Activated CD4-positive, alpha-beta T cell treated with anti-CD3 and anti-CD28 coated beads, Interleukin-2, amount 10 ng/mL, durations not matched to agents 24 days and 14 days (primary cell): ENCODE data around the gene NPTN. TPM values are rescaled to one million over a fixed set of nuclear protein-coding genes. Genes with fewer than 3 reads are reported as not detected.
"Not testable (repeated sequence)": the region's sequence is repeated elsewhere in the genome, so short reads cannot be mapped to it uniquely, and the experiment has no call there.

Experiments used
- DNase-seq: peaks from one replicate; pipeline ENCODE4 v3.0.0; 2022
- H3K27ac Mint-ChIP-seq: one replicate; pipeline ENCODE4 v1.8.0; 2022; ENCODE audit warnings: mild to moderate bottlenecking, mixed read lengths
- H3K27me3 Mint-ChIP-seq: one replicate; pipeline ENCODE4 v1.8.0; 2022; ENCODE audit warnings: mixed read lengths
- H3K36me3 Mint-ChIP-seq: one replicate; pipeline ENCODE4 v1.8.0; 2022; ENCODE audit warnings: low read depth, mild to moderate bottlenecking, mixed read lengths
- H3K4me1 Mint-ChIP-seq: one replicate; pipeline ENCODE4 v1.8.0; 2021; ENCODE audit warnings: mixed read lengths
- H3K4me3 Mint-ChIP-seq: one replicate; pipeline ENCODE4 v1.8.0; 2022; ENCODE audit warnings: mild to moderate bottlenecking, moderate library complexity, mixed read lengths
- H3K9me3 Mint-ChIP-seq: one replicate; pipeline ENCODE4 v1.8.0; 2021; ENCODE audit warnings: mixed read lengths
- intact Hi-C: fragments of 100-400 bp; cut with micrococcal nuclease; formaldehyde crosslinking; loops from one replicate; pipeline ENCODE4 v1.15.1; 2023
- total RNA-seq: library from RNA; stranded (reverse); gene quantifications from 2 replicates; pipeline ENCODE4 v1.2.3, GENCODE V29; 2022

Gene NPTN
- total RNA-seq, 1 donor from 2014 or later: 68.7 TPM

DNA sequence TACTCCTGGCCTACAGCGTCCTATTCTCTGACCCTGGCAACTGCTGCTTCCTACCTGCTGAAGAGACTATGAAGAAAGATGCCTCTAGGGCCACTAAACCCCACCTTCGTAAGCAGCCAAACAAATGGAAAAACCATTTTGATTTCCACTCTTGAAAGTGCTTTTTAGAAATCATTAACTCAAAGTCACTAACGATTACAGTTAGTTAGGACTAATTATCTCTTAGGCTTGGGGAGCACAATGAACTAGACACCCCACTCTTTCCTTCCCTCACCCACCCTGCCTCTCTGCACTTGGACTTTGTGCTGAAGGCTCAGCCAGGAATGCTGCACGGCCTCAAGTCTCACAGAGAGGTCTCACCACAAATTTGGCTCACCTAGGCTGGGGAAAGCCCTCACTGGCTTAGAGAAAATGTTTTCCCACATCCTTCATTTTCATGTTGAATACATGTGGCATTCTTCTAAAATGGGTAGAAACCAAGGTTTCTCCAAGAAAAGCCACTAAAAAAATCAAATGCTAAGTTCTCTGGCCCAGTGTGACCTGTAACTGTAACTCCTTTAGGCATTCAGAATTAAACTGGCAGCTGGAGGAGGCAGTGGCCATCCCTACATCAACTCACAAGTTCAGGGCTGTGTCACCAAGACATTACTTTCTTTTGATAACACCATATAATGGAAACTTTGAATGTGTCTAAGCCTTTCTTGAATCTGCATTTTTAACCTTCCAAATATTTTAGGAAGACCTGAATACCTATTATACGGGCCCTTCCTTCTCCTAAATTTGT, 47.1 kb downstream of the NPTN start:
- no peaks in the 10 kb centered on the region for H3K27me3 Mint-ChIP-seq
- H3K4me1 Mint-ChIP-seq: peaks cover 39% of the 10 kb centered on the region
- intact Hi-C loops: loop anchor here (2.0 to 5.0 kb wide), 2 partner anchors 15 to 46 kb away; partner anchors contain the start of gene NPTN
- no peaks in the 10 kb centered on the region for H3K9me3 Mint-ChIP-seq
- H3K36me3 Mint-ChIP-seq: peaks cover 57% of the 10 kb centered on the region
- H3K27ac Mint-ChIP-seq: peak overlapping the region; percentile 29
- no peak for DNase-seq
- H3K4me3 Mint-ChIP-seq: no peak overlapping the region

DNA sequence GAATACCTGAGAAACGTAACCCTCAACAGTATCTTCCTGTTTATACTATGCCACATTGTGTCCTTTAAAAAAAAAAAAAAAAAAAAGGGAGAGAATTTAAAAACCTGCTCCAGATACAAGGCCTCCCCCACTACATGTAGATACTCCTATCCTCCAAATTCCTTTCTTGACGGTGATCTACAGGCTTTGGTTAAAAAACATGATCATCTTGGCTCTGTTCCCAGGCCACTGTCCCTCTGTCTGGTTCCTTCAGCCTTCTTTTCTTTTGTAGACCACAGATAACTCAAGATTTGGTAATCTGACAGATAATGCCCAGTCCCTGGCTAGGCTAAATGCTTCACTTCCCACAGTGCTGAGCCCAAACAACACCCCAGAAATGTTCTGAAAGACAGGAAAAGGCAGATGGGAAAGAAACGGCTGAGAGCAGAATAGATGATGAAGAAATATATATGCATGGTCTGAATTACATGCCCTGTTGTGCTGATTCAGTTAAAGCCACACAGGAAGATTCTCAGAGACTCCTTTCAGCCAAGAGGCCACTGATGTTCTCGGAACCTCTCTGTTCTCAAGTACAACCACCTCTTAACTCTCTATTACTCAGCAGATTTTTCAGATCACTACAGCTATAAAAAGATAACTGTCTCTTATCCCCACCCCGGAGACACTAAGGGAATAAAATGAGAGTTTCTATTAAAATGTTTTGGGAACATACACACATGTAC, 48.3 kb downstream of the NPTN start:
- H3K4me1 Mint-ChIP-seq: peaks cover 39% of the 10 kb centered on the region
- peak overlapping the region; percentile 5 for H3K4me3 Mint-ChIP-seq
- H3K36me3 Mint-ChIP-seq: peaks cover 59% of the 10 kb centered on the region
- H3K27me3 Mint-ChIP-seq: no peaks in the 10 kb centered on the region
- DNase-seq: no peak
- intact Hi-C loops: loop anchor here (2.0 to 5.0 kb wide), 2 partner anchors 14 to 47 kb away; partner anchors contain the start of gene NPTN
- H3K9me3 Mint-ChIP-seq: no peaks in the 10 kb centered on the region
- no peak overlapping the region for H3K27ac Mint-ChIP-seq

DNA sequence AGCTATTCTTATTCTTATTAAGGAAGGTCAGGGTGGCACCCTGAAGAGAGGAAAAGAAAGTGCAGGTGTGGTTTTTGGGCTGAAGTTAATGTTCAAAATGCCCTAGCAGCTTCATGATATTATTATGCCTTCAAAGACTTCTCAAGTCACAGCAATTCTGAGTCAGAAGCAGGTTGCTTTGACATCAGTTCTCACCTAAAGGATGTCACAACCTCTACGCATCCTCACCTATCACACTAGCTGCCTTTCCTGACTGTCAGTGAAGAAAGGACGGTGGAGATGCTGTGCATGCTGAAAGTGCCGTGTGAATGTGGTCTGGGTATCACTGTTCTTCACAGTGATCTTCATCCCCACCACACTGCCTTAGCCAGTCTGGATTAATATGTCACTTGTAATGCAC, 49.6 kb downstream of the NPTN start:
- Mint-ChIP-seq H3K36me3 (peaks cover 50% of the 10 kb centered on the region), H3K27ac (no peak overlapping the region), H3K4me1 (peaks cover 39% of the 10 kb centered on the region), H3K9me3 (no peaks in the 10 kb centered on the region), H3K4me3 (no peak overlapping the region), H3K27me3 (no peaks in the 10 kb centered on the region)
- intact Hi-C loops: no loop called here
- no peak for DNase-seq

DNA sequence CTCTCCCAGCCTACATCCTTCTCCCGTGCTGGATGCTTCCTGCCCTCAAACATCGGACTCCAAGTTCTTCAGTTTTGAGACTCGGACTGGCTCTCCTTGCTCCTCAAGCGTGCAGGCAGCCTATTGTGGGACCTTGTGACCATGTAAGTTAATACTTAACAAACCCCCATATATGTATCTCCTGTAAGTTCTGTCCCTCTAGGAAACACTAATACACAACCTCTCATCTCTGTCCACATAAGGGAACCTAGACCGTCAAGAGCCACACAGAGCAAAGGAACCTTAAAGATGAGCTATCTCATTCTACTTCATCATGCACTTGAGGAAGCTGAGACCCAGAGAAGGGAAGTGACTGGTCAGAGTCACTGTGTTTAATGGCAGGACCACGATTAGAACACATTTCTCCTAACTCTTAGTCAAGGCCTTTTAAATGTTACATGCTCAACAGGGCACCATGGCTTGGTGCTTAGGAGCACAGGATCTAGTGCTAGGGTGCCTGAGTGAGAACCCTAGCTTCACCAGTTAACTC, 50.3 kb downstream of the NPTN start:
- no peaks in the 10 kb centered on the region for H3K27me3 Mint-ChIP-seq
- H3K4me3 Mint-ChIP-seq: no peak overlapping the region
- peaks cover 42% of the 10 kb centered on the region for H3K4me1 Mint-ChIP-seq
- DNase-seq: no peak
- H3K36me3 Mint-ChIP-seq: peaks cover 50% of the 10 kb centered on the region
- H3K9me3 Mint-ChIP-seq: no peaks in the 10 kb centered on the region
- no peak overlapping the region for H3K27ac Mint-ChIP-seq
- intact Hi-C loops: no loop called here

DNA sequence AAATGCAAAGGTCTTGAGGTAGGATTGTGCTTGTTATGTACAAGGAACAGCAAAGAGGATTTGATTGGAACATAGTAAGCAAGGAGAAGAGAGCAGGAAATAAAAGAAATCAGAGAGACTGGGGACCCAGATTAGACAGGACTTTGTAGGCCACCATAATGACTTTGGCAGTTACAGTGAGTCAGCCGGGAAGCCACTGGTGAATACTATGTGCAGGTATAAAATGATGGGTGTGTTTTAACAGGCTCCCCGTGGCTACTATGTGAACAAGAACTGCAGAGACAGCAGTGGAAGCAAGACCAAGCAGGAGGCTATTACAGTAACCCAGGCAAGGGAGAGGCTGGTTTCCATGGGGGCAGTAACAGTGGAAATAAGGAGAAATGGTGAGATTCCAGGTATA, 55.2 kb downstream of the NPTN start:
- Mint-ChIP-seq H3K4me3 (no peak overlapping the region), H3K27ac (no peak overlapping the region), H3K4me1 (peaks cover 8% of the 10 kb centered on the region), H3K27me3 (no peaks in the 10 kb centered on the region), H3K36me3 (peaks cover 17% of the 10 kb centered on the region), H3K9me3 (no peaks in the 10 kb centered on the region)
- intact Hi-C loops: no loop called here
- DNase-seq: no peak

DNA sequence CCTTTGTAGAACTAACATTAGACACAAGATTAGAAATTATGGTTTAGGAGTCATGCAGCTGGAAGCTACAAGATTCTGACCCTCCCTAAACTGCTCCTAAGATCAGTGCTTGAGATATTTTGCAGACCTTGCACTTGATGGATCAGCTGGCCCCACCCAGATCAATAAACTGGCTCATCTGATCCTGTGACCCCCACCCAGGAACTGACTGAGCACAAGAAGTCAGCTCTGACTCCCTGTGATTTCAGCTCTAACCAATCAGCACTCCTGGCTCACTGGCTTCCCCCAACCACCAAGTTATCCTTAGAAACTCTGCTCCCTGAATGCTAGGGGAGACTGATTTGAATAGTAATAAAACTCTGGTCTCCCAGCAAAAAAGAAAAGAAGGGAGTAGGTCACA, 55.6 kb downstream of the NPTN start:
- DNase-seq, H3K4me3 Mint-ChIP-seq, H3K27me3 Mint-ChIP-seq, intact Hi-C loops, H3K27ac Mint-ChIP-seq, H3K9me3 Mint-ChIP-seq: not testable (repeated sequence)
- H3K36me3 Mint-ChIP-seq: peaks cover 17% of the 10 kb centered on the region
- peaks cover 10% of the 10 kb centered on the region for H3K4me1 Mint-ChIP-seq

DNA sequence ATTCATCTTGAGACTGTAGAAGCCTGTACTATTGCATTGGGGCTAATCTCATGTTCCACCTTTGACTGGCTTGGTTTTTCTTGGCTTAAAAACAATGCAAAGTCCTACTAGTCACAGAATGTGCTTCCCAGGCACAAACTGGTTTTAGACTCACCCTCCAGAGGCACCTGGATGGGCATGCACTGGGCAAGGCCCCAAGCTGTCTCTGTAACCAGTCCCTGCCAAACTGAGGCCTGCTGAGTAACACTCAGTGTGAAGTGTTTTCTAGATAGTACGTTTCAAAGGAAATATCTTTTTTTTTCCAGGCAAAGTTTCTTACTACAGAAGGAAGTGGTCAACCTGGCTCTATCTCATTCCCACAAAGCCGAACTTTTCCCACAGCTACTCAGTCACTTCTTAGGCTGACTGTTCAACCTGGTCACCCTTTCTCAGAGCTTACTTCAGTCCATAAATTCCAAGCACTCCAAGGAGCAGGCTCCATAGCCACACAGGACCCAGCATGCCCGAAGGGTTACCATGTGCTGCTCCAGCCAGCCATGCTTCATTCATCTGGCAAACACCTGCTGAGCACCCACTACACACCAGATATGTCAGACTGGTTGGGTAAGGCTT, 57.4 kb downstream of the NPTN start:
- intact Hi-C loops: no loop called here
- Mint-ChIP-seq H3K4me3 (no peak overlapping the region), H3K27me3 (no peaks in the 10 kb centered on the region), H3K36me3 (peaks cover 23% of the 10 kb centered on the region), H3K4me1 (peaks cover 20% of the 10 kb centered on the region), H3K27ac (peak overlapping the region; percentile 77), H3K9me3 (no peaks in the 10 kb centered on the region)
- no peak for DNase-seq

DNA sequence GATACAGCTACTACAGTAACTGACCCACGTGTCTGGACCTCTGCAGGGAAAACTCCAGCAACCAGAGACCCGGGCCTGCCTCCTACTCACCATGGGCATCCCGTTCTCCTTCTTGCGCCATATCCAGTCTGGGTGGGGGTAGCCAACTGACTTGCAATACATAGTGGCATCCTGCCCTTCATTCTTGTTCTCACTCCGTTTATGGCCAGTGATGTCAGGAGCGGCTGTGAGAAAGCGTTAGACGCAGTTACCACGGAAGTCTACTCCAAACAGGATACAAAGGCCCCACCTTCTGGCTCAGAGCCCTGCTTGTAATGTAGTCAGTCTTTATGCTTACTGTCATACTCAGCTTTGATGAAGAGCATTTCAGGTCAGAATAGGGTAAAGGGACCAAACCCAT, 59.6 kb downstream of the NPTN start:
- intact Hi-C loops: loop anchor here (5.0 kb wide), 1 partner anchor 34 kb away; no protein-coding TSS in a partner anchor
- Mint-ChIP-seq H3K36me3 (peaks cover 34% of the 10 kb centered on the region), H3K4me1 (peaks cover 29% of the 10 kb centered on the region)

DNA sequence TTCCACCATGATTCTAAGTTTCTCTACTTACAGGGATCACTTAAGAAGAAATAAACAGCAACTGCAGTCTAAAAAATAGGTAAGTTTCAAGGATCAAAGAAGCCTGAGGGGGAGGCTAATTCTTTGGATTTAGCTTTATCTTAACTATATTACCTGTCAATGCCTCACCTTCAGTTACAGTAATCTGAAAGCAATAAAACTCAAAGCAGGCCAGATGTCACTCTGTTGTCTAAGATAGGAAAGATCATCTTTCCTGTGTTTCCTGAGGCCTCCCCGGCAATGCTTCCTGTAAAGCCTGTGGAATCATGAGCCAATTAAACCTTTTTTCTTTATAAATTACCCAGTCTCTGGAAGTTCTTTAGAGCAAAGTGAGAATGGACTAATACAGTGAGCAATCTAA, 60.2 kb downstream of the NPTN start:
- intact Hi-C loops: loop anchor here (5.0 kb wide), 1 partner anchor 34 kb away; no protein-coding TSS in a partner anchor
- Mint-ChIP-seq H3K9me3 (no peaks in the 10 kb centered on the region), H3K36me3 (peaks cover 32% of the 10 kb centered on the region), H3K4me3 (no peak overlapping the region), H3K4me1 (peaks cover 26% of the 10 kb centered on the region), H3K27ac (peak overlapping the region; percentile 82), H3K27me3 (no peaks in the 10 kb centered on the region)
- DNase-seq: no peak

More for the DNA sequence above, 59.6 kb downstream of the NPTN start:
- Mint-ChIP-seq H3K27me3 (no peaks in the 10 kb centered on the region), H3K4me3 (no peak overlapping the region), H3K9me3 (no peaks in the 10 kb centered on the region), H3K27ac (no peak overlapping the region)
- no peak for DNase-seq

DNA sequence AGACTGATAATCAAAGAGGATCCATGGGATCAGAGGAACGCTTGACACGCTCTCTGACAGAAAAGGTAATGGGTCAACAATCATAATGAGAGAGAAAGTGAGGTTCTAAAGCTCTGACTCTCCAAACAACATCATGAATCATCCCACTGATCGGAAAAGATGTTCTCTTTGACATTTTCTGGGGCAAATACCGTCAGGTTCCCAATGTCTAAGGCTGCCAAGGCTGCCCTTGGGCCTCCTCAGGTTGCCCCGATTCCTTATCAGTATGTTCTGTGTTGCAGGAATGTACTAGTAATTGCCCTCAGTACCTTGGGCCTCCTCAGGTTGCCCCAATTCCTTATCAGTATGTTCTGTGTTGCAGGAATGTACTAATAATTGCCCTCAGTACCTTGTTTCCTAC, 60.9 kb downstream of the NPTN start:
- peaks cover 30% of the 10 kb centered on the region for H3K4me1 Mint-ChIP-seq
- DNase-seq: no peak
- peak overlapping the region; percentile 77 for H3K27ac Mint-ChIP-seq
- H3K4me3 Mint-ChIP-seq: no peak overlapping the region
- H3K27me3 Mint-ChIP-seq: no peaks in the 10 kb centered on the region
- no peaks in the 10 kb centered on the region for H3K9me3 Mint-ChIP-seq
- peaks cover 37% of the 10 kb centered on the region for H3K36me3 Mint-ChIP-seq
- intact Hi-C loops: loop anchor here (5.0 kb wide), 1 partner anchor 35 kb away; no protein-coding TSS in a partner anchor

DNA sequence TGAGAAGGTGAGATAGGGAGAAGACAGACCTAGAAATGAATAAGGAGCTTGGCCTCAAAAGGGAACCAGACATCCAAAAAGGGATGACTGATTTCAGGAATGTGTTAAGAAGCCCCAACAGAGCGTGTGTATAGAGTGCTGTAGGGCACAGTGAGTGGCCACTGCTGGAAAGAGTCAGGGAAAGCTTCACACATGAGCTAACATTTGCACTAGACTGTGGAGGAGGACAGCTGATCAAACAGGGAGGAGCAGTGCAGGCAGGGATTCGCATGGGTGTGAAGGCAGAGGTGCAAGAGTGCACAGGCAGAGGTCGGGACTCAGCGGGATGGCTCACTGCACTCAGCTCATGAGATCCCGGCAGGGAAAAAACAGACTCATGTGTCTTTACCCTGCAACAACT, 61.8 kb downstream of the NPTN start:
- H3K27me3 Mint-ChIP-seq: no peaks in the 10 kb centered on the region
- H3K36me3 Mint-ChIP-seq: peaks cover 38% of the 10 kb centered on the region
- H3K27ac Mint-ChIP-seq: peak overlapping the region; percentile 64
- H3K9me3 Mint-ChIP-seq: no peaks in the 10 kb centered on the region
- no peak overlapping the region for H3K4me3 Mint-ChIP-seq
- intact Hi-C loops: loop anchor here (2.0 to 5.0 kb wide), 2 partner anchors 13 to 36 kb away; no protein-coding TSS in a partner anchor
- DNase-seq: no peak
- peaks cover 32% of the 10 kb centered on the region for H3K4me1 Mint-ChIP-seq

DNA sequence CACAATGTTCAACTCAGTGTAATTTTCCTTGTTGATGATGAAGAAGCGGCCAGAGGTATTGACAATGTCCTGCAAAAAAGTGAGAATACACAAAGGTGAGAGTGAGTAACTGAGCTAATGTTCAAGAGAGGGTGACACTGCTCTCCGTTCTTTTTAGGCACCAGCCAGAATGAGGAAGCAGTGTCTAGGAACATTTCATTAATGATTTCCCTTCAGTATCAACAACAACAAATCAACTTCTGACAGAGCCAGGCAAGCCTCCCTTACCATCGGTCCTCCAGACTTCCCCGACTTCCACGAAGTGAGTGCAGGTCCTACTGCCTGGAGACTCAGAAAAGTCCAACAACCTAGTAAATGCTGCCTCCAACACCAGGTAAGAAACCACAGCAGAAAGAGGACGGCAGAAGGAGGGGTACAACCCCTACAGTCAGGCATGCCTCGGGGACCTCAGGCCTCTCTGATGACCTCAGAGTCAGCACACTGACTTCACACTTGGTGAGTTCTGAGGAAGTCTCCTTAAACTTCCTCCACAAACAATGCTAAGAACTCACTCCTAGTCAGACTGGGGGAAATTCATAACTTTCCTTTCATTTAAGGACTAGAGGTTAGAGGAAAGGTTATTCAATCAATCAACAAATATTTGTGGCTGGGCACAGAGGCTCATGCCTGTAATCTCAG, 62.7 kb downstream of the NPTN start:
- no peak for DNase-seq
- Mint-ChIP-seq H3K4me1 (peaks cover 30% of the 10 kb centered on the region), H3K27me3 (no peaks in the 10 kb centered on the region), H3K36me3 (peaks cover 37% of the 10 kb centered on the region), H3K27ac (peak overlapping the region; percentile 64), H3K9me3 (no peaks in the 10 kb centered on the region), H3K4me3 (peak overlapping the region; percentile 33)
- intact Hi-C loops: loop anchor here (2.0 to 5.0 kb wide), 2 partner anchors 14 to 37 kb away; no protein-coding TSS in a partner anchor

DNA sequence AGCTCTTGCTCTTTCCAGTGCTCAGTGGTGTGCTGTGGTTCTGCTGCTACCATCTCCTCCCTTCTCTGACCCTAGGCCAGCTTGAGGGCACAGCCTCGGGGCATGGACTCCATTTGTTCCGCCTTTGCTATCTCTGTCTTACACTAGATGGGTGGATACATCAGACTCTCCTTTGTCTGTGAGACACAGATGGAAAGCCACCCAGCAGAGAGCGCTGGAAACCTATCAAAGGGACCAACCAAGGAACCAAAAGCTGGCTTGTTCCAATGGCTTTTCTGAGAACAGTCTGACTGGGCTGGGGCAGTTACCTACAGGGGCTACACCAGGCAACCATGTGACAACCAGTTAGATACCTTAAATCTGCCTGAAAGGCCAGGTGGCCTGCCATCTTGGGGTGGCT, 63.8 kb downstream of the NPTN start:
- Mint-ChIP-seq H3K27ac (no peak overlapping the region), H3K4me1 (peaks cover 32% of the 10 kb centered on the region), H3K9me3 (no peaks in the 10 kb centered on the region), H3K27me3 (no peaks in the 10 kb centered on the region), H3K4me3 (peak overlapping the region; percentile 33), H3K36me3 (peaks cover 40% of the 10 kb centered on the region)
- intact Hi-C loops: loop anchor here (1.0 kb wide), 1 partner anchor 20 kb away; no protein-coding TSS in a partner anchor
- DNase-seq: no peak
